KBM-7 (cell line): ENCODE results near the gene COX8C.
A peak's percentile ranks its signal among the peaks of the same experiment; 100 is the strongest.

ENCODE experiments used
- DNase-seq: peaks from one replicate; pipeline ENCODE4 v3.0.0-alpha.2; 2015
- in situ Hi-C: fragments of 300-500 bp; cut with MboI; formaldehyde crosslinking; loops from 2 replicates; pipeline ENCODE4 v1.14.3; 2020; ENCODE audit warnings: low sequenced_read_pairs, low pct_unique_long_range_greater_than_20kb, mixed read lengths

COX8C gene

GRCh38 chr14:93346926-93347721 is at the start of gene COX8C:
TSS of gene COX8C (plus strand) at chr14:93347182. CDS start at chr14:93347269, 87 bp downstream.
- in situ Hi-C loops = no loop called here
- DNase-seq = no peak

DNA sequence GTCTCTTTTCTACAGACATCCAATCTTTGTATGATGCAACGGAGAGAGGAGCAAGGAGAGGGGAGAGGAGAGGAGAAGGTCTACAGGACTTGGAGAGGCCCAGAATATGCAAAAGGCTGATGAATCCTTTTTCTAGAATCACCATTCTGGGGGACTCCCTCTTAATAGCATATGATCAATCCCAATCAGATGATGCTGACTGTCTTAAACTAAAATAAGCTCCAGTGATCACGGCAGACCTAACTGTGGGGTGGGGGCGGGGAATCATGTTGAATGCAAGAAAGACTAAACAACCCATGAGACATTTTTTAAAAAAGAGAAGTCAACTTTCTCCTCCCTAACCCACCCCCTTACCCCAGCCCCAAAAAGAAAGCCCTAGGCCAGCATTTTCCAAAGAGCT is 47.6 kb upstream of the COX8C start:
- in situ Hi-C loops = no loop called here
- DNase-seq = peak; percentile 39

DNA sequence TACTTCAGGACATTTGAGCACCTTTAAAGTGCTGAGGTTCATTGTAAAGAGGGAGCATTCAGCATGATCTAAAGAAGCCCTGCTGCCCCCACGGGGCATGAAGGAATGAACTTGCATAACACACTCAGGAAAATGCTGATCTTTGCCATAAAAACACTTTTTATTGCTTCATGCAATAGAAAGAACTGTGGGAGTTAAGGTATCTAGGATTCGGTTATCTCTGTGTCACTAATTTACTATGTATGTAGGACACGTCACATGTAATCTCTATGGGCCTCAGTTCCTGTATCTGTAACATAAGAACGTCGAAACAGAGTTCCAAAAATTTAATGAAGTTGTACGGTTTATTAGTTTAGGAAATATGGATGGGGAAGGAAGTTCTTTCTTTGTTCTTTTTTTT is 47.1 kb upstream of the COX8C start:
- in situ Hi-C loops = no loop called here
- peak; percentile 42 for DNase-seq

- no peak for DNase-seq
- in situ Hi-C loops = no loop called here
Measured at GRCh38 chr14:93301821-93302447, 45.0 kb upstream of the COX8C start.

DNA sequence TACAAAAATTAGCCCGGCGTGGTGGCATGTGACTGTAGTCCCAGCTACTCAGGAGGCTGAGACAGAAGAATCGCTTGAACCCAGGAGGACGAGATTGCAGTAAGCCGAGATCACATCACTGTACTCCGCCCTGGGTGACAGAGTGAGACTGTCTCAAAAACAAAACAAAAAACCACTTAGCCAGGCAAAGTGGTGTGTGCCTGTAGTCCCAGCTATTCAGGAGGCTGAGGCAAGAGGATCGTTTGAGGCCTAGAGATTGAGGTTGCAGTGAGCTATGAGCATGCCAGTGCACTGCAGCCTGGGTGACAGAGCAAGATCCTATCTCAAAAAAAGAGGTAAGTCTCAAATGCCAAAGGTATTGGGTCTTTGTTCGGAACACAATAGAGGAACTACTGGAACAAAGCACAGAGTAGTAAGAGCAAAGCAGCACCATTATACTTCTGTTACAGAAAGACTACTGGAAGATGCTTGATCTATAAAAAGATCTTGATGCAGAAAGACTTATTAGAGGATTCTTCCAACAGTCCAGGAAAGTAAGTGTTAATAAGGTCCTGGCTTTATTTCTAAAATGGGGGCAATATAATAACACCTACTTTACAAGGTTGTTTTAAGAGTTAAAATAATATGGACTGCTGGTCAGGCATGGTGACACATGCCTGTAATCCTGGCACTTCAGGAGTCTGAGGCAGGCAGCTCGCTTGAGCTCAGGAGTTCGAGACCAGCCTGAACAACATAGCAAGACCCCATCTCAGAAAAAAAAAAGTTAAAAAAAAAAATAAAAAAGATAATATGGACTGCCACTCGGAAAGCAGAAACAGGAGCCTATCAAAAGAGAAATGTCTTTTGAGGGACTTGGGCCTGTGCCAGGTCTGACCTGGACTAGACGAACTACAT is 44.0 kb upstream of the COX8C start:
- in situ Hi-C loops = no loop called here
- no peak for DNase-seq

- in situ Hi-C loops = no loop called here
- no peak for DNase-seq
Measured at GRCh38 chr14:93303659-93304058, 43.3 kb upstream of the COX8C start.

GRCh38 chr14:93304771-93305170 is 42.2 kb upstream of the COX8C start:
- in situ Hi-C loops = no loop called here
- no peak for DNase-seq

- DNase-seq = no peak
- in situ Hi-C loops = no loop called here
Measured at GRCh38 chr14:93305725-93306418, 41.1 kb upstream of the COX8C start.

DNA sequence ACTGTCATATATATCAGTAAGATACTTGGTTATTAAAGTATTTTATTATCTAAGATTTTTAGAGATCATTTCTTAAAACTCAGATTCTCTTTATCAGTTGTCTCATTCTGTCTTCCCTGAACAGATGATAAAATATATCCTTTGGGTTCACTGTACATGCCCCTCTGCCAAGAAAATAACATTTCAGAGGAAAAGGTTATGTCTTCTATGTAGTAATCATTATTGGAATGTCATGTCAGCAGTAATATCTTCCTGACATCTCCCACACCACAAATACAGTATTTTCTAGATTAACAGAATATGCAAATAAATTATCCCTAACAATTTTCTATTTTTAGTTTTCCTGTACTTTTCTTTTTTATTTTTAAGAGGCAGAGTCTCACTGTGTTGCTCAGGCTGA is 40.2 kb upstream of the COX8C start:
- in situ Hi-C loops = no loop called here
- DNase-seq = no peak

- in situ Hi-C loops = no loop called here
- DNase-seq = peak; percentile 79
Measured at GRCh38 chr14:93308686-93309345, 38.2 kb upstream of the COX8C start.

DNA sequence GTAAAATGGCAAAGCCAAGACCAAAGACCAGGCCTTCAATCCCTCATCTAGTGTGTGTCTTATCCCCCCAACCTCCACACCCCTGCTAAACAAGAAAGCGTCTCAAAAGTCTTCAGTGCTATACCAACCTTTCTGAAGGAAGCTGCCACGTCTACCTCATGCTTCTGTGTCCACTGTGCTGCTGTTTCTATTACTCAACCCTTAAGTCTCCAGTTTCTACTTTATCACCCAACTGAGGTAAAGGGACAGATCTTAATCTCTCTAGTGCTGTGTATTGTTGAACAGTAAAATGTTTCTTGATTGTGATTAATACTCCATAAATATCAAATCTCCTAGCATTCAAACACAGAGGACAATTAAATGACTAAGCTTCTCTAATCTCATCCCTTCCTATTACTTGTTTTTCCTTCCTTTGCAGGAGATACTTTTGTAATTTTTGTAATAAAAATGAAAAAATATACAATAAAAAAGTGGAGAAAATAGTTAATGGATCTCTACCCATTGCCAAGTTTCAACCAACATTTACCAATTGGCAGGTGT is 37.5 kb upstream of the COX8C start:
- no peak for DNase-seq
- in situ Hi-C loops = no loop called here

GRCh38 chr14:93311082-93311481 is 35.9 kb upstream of the COX8C start:
- no peak for DNase-seq
- in situ Hi-C loops = no loop called here

GRCh38 chr14:93315575-93315974 is 31.4 kb upstream of the COX8C start:
- no peak for DNase-seq
- in situ Hi-C loops = no loop called here

DNA sequence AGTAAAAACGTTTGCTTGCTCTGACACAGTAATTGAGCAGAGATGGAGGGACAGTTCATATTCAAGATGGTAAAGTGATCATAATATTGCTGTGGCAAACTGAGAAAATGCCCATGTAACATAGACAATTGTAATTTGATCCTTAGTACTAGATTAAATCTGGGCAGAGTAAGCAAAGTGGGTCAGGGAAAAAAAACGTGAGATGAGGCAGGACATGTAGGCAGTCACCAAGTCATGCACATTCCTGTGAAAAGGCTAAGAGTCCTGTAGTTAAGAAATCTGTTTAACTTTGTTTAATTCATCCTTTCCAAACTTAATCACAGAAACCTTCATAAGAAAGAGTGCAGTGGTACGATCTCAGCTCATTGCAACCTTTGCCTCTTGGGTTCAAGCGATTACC is 30.3 kb upstream of the COX8C start:
- DNase-seq = no peak
- in situ Hi-C loops = no loop called here

DNA sequence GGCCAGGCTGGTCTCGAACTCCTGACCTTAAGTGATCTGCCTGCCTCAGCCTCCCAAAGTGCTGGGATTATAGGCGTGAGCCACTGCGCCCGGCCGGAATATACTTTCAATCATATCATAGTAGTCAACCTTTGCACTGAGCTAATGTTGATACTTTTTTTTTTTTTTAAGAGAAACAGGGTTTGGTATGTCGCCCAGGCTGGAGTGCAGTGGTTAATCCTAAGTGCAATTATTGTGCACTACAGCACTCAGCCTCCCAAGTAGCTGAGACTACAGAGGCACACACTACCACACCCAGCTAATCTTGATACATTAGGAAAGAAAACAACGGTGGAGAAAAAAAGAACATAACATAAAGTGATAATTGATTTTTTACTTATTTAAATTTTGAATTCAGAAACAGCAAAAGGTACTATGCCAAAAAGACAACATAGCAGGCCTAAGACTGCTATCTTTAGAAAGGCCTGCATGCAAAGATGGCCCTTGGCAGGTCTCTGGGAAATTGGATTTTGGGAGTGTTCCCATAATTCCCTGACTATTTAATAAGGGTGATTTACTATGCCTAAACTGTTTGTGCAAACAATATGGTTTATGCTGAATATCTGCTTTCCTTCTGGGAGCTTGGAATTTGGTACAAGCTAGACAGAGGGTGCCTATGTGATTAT is 29.6 kb upstream of the COX8C start:
- in situ Hi-C loops = no loop called here

DNA sequence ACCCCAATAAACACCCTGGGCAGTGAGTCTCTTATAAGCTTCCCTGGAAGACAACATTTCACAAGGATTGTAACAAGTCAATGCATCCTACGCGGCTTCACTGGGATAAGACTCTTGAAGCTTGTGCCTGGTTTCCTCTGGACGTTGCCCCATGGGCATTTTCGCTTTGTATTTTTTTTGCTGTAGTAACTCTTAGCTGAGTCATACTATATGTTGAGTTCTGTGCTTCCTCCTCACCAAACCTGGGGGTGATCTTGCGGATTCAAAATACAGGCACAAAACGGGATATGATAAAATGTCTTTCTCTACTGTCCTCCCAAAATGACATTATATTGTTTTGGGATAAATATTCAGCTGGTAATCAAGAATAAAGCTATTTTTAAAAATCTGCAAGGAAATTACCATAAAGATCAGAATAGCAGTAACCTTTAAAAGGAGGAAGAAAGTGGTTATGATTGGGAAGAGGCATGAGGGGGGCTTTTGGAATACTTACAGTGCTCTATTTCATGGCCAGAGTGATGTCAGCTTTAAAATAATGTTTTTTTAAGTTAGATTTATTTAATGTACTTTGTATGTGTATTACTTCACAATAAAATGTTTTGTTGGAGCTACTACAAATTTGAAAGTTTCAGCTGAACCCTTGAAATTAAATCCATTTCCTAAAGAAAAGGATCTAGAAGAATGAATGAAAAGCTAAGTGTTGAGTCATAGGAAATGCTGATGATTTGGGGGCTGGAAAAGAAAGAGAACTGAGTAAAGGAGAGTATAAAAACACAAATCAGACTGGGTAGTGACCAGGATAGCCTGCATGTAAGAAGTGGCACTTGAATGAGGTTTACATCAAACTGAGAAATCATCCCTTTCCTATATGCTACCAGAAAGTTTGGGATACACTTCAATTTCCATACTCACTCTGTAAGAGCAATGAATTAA is 28.8 kb upstream of the COX8C start:
- in situ Hi-C loops = no loop called here
- peak; percentile 62 for DNase-seq

More for the DNA sequence above, 29.6 kb upstream of the COX8C start:
- no peak for DNase-seq

DNA sequence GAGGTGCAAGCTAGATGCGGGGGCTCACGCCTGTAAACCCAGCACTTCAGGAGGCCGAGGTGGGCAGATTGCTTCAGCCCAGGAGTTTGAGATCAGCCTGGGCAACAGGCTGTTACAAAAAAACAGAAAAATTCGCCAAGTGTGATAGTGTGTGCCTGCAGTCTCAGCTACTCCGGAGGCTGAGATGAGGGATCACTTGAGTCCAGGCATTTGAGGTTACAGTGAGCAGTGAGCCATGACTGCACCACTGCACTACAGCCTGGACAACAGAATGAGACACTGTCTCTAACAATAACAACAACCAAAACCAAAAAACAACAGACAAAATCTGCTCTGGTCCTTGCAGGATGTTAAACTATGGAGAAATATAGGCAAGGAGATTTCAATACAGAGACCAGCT is 28.1 kb upstream of the COX8C start:
- in situ Hi-C loops = no loop called here

More for the DNA sequence above, 28.1 kb upstream of the COX8C start:
- peak; percentile 74 for DNase-seq
